Ascending aorta (tissue), 2 donors: Measurements from ENCODE around the gene HECTD4. TPM values are rescaled to one million over a fixed set of nuclear protein-coding genes. Genes with fewer than 3 reads are reported as not detected.
"Not testable (repeated sequence)": the region's sequence is repeated elsewhere in the genome, so short reads cannot be mapped to it uniquely, and the experiment has no call there.

ENCODE experiments used
- DNase-seq, 2 donors: peaks; one replicate each; pipeline ENCODE4 v3.0.0-alpha.2; 2019; ENCODE audit warnings: low spot score in 2 of 2
- H3K27ac ChIP-seq, 2 donors: fragments of 200-600 bp; sonication (generic); one replicate each; pipeline ENCODE4 v1.5.1; 2016 to 2017; ENCODE audit warnings: mild to moderate bottlenecking in 1 of 2
- H3K27me3 ChIP-seq: fragments of 200-600 bp; sonication (generic); one replicate; pipeline ENCODE4 v1.5.1; 2017
- H3K36me3 ChIP-seq, 2 donors: fragments of 200-600 bp; sonication (generic); one replicate each; pipeline ENCODE4 v1.5.1; 2016
- H3K4me1 ChIP-seq, 2 donors: fragments of 200-600 bp; sonication (generic); one replicate each; pipeline ENCODE4 v1.5.1; 2016 to 2017; ENCODE audit warnings: mild to moderate bottlenecking in 1 of 2
- H3K4me3 ChIP-seq, 2 donors: fragments of 200-600 bp; sonication (generic); one replicate each; pipeline ENCODE4 v1.5.1; 2016 to 2017; ENCODE audit warnings: mild to moderate bottlenecking in 1 of 2
- H3K9me3 ChIP-seq, 2 donors: fragments of 200-600 bp; sonication (generic); one replicate each; pipeline ENCODE4 v1.5.1; 2016
- intact Hi-C: fragments of 100-400 bp; cut with DNase I; formaldehyde crosslinking; loops from one replicate; pipeline ENCODE4 v1.15.1; 2023
- total RNA-seq: library from RNA; depleted of rRNA; stranded (reverse); fragments of >200 nt; gene quantifications from one replicate; pipeline ENCODE4 v1.1.0, GENCODE V29; 2016
- TF ChIP-seq, protein P1 (sequence below), 3 experiments: fragments of 200-600 bp in 2 of 3; fragments of 450-650 bp in 1 of 3; sonication (generic) in 2 of 3; IDR thresholded peaks; one replicate each; pipeline ENCODE4 v1.5.1; 2016 to 2019; ENCODE audit warnings: antibody characterized with exemption in 3 of 3, mild to moderate bottlenecking in 1 of 3, moderate library complexity in 1 of 3

The HECTD4 gene
- total RNA-seq, 1 donor from 2014 or later = 23.7 TPM

DNA sequence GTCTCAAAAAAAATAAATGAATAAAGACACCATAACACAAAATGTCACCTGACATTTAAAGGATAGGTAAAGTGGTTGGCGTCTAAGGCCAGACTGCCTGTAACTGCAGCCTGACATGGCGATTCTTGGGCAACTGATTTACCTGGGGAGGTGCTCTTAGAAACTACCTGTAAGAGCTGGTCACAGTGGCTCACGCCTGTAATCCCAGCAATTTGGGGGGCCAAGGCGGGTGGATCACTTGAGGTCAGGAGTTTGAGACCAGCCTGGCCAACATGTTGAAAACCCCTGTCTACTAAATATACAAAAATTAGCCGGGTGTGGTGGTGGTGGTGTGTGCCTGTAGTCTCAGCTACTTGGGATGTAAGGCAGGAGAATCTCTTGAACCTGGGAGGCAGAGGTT is 18.8 kb upstream of the HECTD4 start:
- Histone ChIP-seq H3K27ac (no peak overlapping the region), H3K4me1 (no peaks in the 10 kb centered on the region), H3K9me3 (no peaks in the 10 kb centered on the region), H3K4me3 (no peak overlapping the region), H3K36me3 (peaks cover 13 to 22% of the 10 kb centered on the region in 2 donors), H3K27me3 (no peaks in the 10 kb centered on the region)
- intact Hi-C loops = no loop called here
- TF ChIP-seq, protein P1, sequence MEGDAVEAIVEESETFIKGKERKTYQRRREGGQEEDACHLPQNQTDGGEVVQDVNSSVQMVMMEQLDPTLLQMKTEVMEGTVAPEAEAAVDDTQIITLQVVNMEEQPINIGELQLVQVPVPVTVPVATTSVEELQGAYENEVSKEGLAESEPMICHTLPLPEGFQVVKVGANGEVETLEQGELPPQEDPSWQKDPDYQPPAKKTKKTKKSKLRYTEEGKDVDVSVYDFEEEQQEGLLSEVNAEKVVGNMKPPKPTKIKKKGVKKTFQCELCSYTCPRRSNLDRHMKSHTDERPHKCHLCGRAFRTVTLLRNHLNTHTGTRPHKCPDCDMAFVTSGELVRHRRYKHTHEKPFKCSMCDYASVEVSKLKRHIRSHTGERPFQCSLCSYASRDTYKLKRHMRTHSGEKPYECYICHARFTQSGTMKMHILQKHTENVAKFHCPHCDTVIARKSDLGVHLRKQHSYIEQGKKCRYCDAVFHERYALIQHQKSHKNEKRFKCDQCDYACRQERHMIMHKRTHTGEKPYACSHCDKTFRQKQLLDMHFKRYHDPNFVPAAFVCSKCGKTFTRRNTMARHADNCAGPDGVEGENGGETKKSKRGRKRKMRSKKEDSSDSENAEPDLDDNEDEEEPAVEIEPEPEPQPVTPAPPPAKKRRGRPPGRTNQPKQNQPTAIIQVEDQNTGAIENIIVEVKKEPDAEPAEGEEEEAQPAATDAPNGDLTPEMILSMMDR (IDR thresholded peaks at IDR 0.05) = no peak
- DNase-seq = peak in 1 of 2 donors; percentile 52

DNA sequence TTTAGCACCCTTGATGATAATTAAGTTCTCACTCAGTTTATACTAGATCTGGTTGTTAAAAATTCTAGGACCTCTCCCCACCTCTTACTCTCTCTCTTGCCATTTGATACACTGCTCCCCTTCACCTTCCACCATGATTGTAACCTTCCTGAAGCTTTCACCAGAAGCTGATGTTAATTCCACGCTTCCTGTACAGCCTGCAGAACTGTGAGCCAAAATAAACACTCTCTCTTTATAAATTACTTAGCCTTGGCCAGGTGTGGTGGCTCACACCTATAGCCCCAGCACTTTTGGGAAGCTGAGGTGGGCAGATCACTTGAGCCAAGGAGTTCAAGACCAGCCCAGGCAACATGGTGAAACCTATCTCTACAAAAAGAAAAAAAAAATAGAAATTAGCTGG is 11.1 kb upstream of the HECTD4 start:
- TF ChIP-seq, protein P1 (IDR thresholded peaks at IDR 0.05) = no peak
- H3K4me1 ChIP-seq = no peaks in the 10 kb centered on the region
- intact Hi-C loops = no loop called here

DNA sequence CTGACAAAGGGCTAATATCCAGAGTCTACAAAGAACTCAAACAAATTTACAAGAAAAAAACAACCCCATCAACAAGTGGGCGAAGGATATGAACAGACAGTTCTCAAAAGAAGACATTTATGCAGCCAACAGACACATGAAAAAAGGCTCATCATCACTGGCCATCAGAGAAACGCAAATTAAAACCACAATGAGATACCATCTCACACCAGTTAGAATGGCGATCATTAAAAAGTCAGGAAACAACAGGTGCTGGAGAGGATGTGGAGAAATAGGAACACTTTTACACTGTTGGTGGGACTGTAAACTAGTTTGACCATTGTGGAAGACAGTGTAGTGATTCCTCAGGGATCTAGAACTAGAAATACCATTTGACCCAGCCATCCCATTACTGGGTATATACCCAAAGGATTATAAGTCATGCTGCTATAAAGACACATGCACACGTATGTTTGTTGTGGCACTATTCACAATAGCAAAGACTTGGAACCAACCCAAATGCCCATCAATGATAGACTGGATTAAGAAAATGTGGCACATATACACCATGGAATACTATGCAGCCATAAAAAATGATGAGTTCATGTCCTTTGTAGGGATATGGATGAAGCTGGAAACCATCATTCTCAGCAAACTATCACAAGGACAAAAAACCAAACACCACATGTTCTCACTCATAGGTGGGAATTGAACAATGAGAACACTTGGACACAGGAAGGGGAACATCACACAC is 7.9 kb upstream of the HECTD4 start:
- H3K36me3 ChIP-seq, H3K4me3 ChIP-seq, H3K27me3 ChIP-seq, H3K9me3 ChIP-seq, H3K27ac ChIP-seq, H3K4me1 ChIP-seq, DNase-seq: not testable (repeated sequence)
- intact Hi-C loops = loop anchor here (5.0 to 10.0 kb wide), 4 partner anchors 68 to 445 kb away; partner anchors contain the start of genes ERP29 and TMEM116

More for the DNA sequence above, 11.1 kb upstream of the HECTD4 start:
- Histone ChIP-seq H3K4me3 (no peak overlapping the region), H3K9me3 (no peaks in the 10 kb centered on the region), H3K27ac (no peak overlapping the region), H3K36me3 (no peaks in the 10 kb centered on the region), H3K27me3 (no peaks in the 10 kb centered on the region)
- DNase-seq = peak in 1 of 2 donors; percentile 13

DNA sequence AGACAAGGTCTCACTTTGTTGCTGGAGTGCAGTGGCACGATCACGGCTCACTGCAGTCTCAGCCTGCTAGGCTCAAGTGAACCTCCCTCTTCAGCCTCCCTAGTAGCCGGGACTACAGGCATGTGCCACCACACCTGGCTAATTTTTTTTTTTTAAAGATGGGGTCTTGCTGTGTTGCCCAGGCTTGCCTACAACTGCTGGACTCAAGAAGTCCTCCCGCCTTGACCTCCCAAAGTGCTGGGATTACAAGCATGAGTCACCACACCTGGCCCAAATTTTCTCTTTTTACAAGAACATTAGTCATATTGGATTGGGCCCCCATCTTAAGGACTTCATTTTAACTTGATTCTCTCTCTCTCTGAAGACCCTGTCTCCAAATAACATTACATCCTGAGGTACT is 7.0 kb upstream of the HECTD4 start:
- Histone ChIP-seq H3K27ac (no peak overlapping the region), H3K4me1 (no peaks in the 10 kb centered on the region), H3K4me3 (no peak overlapping the region), H3K36me3 (no peaks in the 10 kb centered on the region), H3K27me3 (no peaks in the 10 kb centered on the region), H3K9me3 (no peaks in the 10 kb centered on the region)
- TF ChIP-seq, protein P1 (IDR thresholded peaks at IDR 0.05) = no peak
- intact Hi-C loops = loop anchor here (5.0 to 10.0 kb wide), 4 partner anchors 67 to 444 kb away; partner anchors contain the start of genes ERP29 and TMEM116
- DNase-seq = peak in 1 of 2 donors; percentile 34

DNA sequence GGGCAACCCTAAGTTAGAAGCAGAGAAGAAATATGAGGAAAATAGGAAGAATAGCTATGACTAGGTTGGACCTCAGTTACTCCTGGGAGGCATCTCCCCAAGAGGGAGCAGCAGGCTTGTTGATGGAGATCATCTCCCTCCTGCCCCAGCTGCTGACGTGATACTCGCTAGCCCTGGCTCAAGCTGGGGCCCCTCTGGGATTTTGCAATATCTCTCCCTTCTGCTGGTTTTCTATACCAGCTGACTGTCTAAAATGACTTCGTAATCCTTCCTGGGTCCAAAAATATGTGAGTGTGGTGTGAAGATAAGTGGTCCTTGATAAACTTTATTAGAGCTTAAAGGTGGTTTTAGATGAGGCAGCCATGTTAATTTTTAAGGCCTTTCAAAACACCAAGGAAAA is 4.5 kb upstream of the HECTD4 start:
- Histone ChIP-seq H3K27ac (no peak overlapping the region), H3K4me1 (peaks cover 0 to 3% of the 10 kb centered on the region in 2 donors), H3K27me3 (no peaks in the 10 kb centered on the region), H3K9me3 (no peaks in the 10 kb centered on the region), H3K4me3 (no peak overlapping the region), H3K36me3 (no peaks in the 10 kb centered on the region)
- intact Hi-C loops = loop anchor here (2.0 to 10.0 kb wide), 5 partner anchors 64 to 442 kb away; partner anchors contain the start of genes ERP29 and TMEM116
- TF ChIP-seq, protein P1 (IDR thresholded peaks at IDR 0.05) = no peak
- peak in 1 of 2 donors; percentile 62 for DNase-seq

DNA sequence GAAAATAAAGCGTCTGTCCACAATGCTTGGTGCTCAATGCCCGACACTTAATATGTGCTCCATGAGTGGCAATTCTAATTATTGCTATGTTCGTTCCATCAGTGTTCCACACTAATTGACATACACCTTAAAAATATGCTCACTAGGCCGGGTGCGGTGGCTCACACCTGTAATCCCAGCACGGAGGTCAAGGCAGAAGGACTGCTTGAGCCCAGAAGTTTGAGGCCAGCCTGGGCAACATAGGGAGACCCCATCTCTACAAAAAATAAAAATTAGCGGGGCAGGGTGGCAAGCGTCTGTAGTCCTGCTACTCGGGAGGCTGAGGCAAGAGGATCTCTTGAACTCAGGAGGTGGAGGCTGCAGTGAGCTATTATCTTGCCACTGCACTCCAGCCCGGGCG is 635 bp upstream of the HECTD4 start:
- Histone ChIP-seq H3K4me1 (peaks cover 0 to 16% of the 10 kb centered on the region in 2 donors), H3K9me3 (no peaks in the 10 kb centered on the region), H3K4me3 (peak overlapping the region; percentile 78 to 99), H3K27me3 (no peaks in the 10 kb centered on the region), H3K36me3 (no peaks in the 10 kb centered on the region), H3K27ac (peak overlapping the region; percentile 68 to 69)
- TF ChIP-seq, protein P1 (IDR thresholded peaks at IDR 0.05) = no peak
- intact Hi-C loops = loop anchor here (2.0 to 10.0 kb wide), 5 partner anchors 26 to 438 kb away; partner anchors contain the start of genes ERP29, NAA25, RPL6 and TMEM116
- peak in 1 of 2 donors; percentile 62 for DNase-seq
